Epidermal melanocyte (primary cell): Measurements from ENCODE around the gene ARHGAP45.

ENCODE experiments used
- DNase-seq: peaks from one replicate; pipeline ENCODE4 v3.0.0; 2011; ENCODE audit warnings: low spot score; ENCODE audit not compliant: insufficient read length

ARHGAP45 gene

GRCh38 chr19:1055028-1055425, 11.9 kb upstream of the ARHGAP45 start:
- DNase-seq: no peak

- DNase-seq: no peak
Observed at GRCh38 chr19:1055886-1056620, 10.9 kb upstream of the ARHGAP45 start.

- DNase-seq: no peak
Observed at GRCh38 chr19:1057176-1057855, 9.7 kb upstream of the ARHGAP45 start.

- no peak for DNase-seq
Observed at GRCh38 chr19:1058112-1058511, 8.9 kb upstream of the ARHGAP45 start.

GRCh38 chr19:1060689-1061088, 6.3 kb upstream of the ARHGAP45 start:
- no peak for DNase-seq

- no peak for DNase-seq
Observed at GRCh38 chr19:1061987-1062386, 5.0 kb upstream of the ARHGAP45 start.

GRCh38 chr19:1062387-1063029, 4.5 kb upstream of the ARHGAP45 start:
- no peak for DNase-seq

GRCh38 chr19:1063030-1063908, 3.7 kb upstream of the ARHGAP45 start:
- DNase-seq: no peak

GRCh38 chr19:1063909-1064660, 2.9 kb upstream of the ARHGAP45 start:
- DNase-seq: no peak

- peak; percentile 68 for DNase-seq
Observed at GRCh38 chr19:1064661-1065605, 2.0 kb upstream of the ARHGAP45 start.

- DNase-seq: no peak
Observed at GRCh38 chr19:1065606-1066109, 1.3 kb upstream of the ARHGAP45 start.

- no peak for DNase-seq
Observed at GRCh38 chr19:1066251-1066747, 668 bp upstream of the ARHGAP45 start.

GRCh38 chr19:1067341-1067957, 482 bp downstream of the ARHGAP45 start:
- DNase-seq: no peak

- DNase-seq: no peak
Observed at GRCh38 chr19:1068009-1069001, 1.3 kb downstream of the ARHGAP45 start.

GRCh38 chr19:1069009-1069779, 2.2 kb downstream of the ARHGAP45 start:
- peak; percentile 79 for DNase-seq

GRCh38 chr19:1070576-1070930, 3.6 kb downstream of the ARHGAP45 start:
- DNase-seq: no peak
